Astrocyte (in vitro differentiated cells and primary cell): Measurements from ENCODE around the gene WDR41.
"Not testable (repeated sequence)": the region's sequence is repeated elsewhere in the genome, so short reads cannot be mapped to it uniquely, and the experiment has no call there.

Source experiments
- EZH2 ChIP-seq: IDR thresholded peaks from 2 replicates; pipeline ENCODE4 v1.6.1; 2012; ENCODE audit warnings: mild to moderate bottlenecking, low read length, inconsistent platforms; ENCODE audit not compliant: insufficient read depth
- TF ChIP-seq, protein P1 (sequence below): IDR thresholded peaks from 2 replicates; pipeline ENCODE4 v1.5.1; 2011; ENCODE audit warnings: low read depth, mild to moderate bottlenecking, inconsistent platforms, low read length, moderate library complexity; ENCODE audit not compliant: insufficient read depth

DNA sequence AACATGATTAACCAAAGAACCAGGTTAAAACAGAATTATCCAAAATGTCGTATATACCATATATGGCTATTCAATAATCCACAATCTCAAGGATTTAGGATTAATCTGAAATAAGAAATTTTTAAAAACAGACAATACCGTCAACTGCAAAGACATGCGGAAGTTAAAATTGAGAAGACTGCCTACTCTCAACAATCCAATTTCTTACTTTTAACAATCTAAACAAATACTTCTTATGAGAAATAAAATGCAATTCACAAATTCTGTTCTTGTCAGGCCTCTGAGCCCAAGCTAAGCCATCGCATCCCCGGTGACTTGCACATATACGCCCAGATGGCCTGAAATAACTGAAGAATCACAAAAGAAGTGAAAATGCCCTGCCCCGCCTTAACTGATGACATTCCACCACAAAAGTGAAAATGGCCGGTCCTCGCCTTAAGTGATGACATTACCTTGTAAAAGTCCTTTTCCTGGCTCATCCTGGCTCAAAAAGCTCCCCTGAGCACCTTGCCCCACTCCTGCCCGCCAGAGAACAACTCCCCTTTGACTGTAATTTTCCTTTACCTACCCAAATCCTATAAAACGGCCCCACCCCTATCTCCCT, 1.3 kb downstream of the WDR41 start:
- TF ChIP-seq, protein P1, sequence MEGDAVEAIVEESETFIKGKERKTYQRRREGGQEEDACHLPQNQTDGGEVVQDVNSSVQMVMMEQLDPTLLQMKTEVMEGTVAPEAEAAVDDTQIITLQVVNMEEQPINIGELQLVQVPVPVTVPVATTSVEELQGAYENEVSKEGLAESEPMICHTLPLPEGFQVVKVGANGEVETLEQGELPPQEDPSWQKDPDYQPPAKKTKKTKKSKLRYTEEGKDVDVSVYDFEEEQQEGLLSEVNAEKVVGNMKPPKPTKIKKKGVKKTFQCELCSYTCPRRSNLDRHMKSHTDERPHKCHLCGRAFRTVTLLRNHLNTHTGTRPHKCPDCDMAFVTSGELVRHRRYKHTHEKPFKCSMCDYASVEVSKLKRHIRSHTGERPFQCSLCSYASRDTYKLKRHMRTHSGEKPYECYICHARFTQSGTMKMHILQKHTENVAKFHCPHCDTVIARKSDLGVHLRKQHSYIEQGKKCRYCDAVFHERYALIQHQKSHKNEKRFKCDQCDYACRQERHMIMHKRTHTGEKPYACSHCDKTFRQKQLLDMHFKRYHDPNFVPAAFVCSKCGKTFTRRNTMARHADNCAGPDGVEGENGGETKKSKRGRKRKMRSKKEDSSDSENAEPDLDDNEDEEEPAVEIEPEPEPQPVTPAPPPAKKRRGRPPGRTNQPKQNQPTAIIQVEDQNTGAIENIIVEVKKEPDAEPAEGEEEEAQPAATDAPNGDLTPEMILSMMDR: not testable (repeated sequence)
- not testable (repeated sequence) for TF ChIP-seq EZH2
